ENCODE measurements around the gene PLCB3. TPM values are rescaled to one million over a fixed set of nuclear protein-coding genes. Genes with fewer than 3 reads are reported as not detected.
"Not testable (repeated sequence)": the region's sequence is repeated elsewhere in the genome, so short reads cannot be mapped to it uniquely, and the experiment has no call there.

PLCB3 gene
- total RNA-seq, 8 experiments from 2014 or later: 5.6 to 29.5 (median 9.8) TPM

DNA sequence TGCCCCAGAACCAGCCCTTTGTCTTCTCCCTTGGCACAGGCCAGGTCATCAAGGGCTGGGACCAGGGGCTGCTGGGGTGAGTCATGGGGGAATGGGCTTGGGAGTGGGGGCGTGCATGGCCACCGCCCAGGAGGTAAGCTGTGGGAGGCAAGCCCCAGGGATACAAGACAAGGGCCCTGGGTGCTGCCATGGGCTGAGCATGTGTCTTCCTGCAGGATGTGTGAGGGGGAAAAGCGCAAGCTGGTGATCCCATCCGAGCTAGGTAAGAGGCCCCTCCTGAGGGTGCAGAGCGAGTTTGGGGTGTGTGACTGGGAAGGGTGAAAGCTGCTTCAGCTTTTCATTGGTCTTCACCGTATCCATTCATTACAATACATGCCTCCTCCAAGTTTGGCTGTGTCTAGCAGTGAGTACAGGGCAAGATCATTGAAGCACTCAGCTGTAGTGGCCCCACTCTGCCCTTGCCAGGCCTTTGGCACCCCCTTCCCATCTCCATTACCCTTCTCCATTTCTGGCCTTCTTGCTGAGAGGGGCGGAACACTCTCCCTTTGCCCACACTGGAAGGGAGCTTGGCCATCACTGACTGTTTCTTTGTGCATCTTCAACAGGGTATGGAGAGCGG is 8.0 kb upstream of the PLCB3 start:
- 83 to 100% (median 100%) methylated on average over 1 to 2 of the region's 8 CpGs; no CpG with 5 or more reads in 7 of the 10 experiments for WGBS, 10 experiments
- peaks cover 16 to 22% of the 10 kb centered on the region in 2 donors for H3K4me1 ChIP-seq (replicated peaks in 1 of 2)
- in situ Hi-C loops (cut with MboI; ENCODE audit: low pct_unique_long_range_greater_than_20kb in 2 of 9, low sequenced_read_pairs in 9 of 9, unreplicated experiment in 9 of 9): no loop called here
- ATAC-seq (replicated peaks in 6 of 8): no peak
- H3K27ac ChIP-seq: no peak overlapping the region
- H3K4me3 ChIP-seq: peak overlapping the region in 1 of 5 donors; percentile 81

DNA sequence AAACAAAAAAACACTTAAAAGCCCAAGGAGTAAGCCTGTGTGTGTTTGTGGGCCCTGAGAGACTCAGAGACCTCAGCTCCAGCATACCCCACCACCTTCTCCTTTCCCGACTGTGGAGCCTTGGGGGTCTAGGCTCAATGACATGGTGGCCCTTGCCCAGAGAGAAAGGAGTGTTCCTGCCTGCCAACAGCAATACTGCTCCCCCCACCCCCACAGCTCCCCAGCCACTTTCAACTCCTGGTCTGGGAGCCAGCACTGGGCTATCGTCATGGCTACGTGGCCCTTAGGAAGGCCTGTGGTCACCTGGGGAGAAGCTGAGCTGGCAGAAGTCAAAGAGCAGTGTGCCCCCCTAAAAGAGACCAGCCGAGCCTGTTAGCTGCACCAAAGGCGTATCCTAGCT is 7.2 kb upstream of the PLCB3 start:
- H3K4me1 ChIP-seq (replicated peaks in 1 of 2): peaks cover 16 to 24% of the 10 kb centered on the region in 2 donors
- in situ Hi-C loops (cut with MboI; ENCODE audit: low pct_unique_long_range_greater_than_20kb in 2 of 9, low sequenced_read_pairs in 9 of 9, unreplicated experiment in 9 of 9): no loop called here
- H3K27ac ChIP-seq: no peak overlapping the region
- no peak overlapping the region for H3K4me3 ChIP-seq
- WGBS, 10 experiments: 33 to 90% (median 60%) methylated on average over 1 to 5 of the region's 5 CpGs; no CpG with 5 or more reads in 7 of the 10 experiments
- no peak for ATAC-seq (replicated peaks in 6 of 8)

DNA sequence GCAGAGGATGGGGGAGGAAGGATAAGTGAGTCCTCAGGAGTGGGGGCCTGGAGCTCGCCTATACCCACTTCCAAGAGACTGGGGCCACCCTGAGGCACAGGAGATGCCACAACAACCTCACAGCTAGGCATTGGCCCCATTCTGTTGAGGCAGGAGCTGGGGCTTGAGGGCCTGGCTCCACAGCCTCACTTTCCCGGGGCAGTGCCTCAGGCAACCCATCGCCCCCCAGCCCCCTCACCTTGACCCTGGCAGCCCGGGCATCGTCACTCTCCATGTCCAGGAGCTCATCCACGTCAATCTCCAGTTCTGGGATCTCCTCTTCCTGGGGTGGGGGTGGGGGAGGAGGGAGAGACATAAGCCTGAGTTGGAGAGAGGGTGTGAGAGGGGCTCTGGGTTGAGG is 6.4 kb upstream of the PLCB3 start:
- H3K27ac ChIP-seq: peak overlapping the region in 1 of 2 donors; percentile 91
- H3K4me3 ChIP-seq: peak overlapping the region in 4 of 5 donors; percentile 52 to 92 (median 79)

DNA sequence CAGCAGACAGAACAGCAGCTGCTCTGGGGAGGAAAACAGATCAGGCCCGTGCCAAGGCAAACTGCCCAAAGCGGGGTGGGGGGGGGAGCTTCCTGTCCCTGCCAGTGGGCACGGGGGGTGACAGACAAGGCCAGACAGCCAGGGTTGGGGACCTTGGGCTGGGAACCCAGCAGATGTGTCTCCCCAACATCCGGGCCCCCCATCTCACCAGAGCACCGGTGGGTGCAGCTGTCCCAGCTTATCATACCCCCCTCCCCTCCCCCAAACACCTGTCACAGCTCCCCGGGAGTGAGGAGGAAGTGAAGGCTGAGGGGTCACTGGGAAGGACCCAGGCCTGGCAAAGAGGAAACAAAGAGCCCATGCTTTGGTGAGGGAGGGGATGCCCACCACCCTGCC is 5.9 kb upstream of the PLCB3 start:
- no peak for ATAC-seq (replicated peaks in 6 of 8)
- H3K27ac ChIP-seq: peak overlapping the region; percentile 90 to 91
- H3K4me1 ChIP-seq (replicated peaks in 1 of 2): peaks cover 10 to 25% of the 10 kb centered on the region in 2 donors
- H3K4me3 ChIP-seq: peak overlapping the region; percentile 52 to 92 (median 77)
- in situ Hi-C loops (cut with MboI; ENCODE audit: low pct_unique_long_range_greater_than_20kb in 2 of 9, low sequenced_read_pairs in 9 of 9, unreplicated experiment in 9 of 9): no loop called here
- no CpG with 5 or more reads among the region's 6 CpGs for WGBS, 10 experiments

More for the DNA sequence above, 6.4 kb upstream of the PLCB3 start:
- no CpG with 5 or more reads among the region's 6 CpGs for WGBS, 10 experiments
- in situ Hi-C loops (cut with MboI; ENCODE audit: low pct_unique_long_range_greater_than_20kb in 2 of 9, low sequenced_read_pairs in 9 of 9, unreplicated experiment in 9 of 9): no loop called here
- peaks cover 13 to 26% of the 10 kb centered on the region in 2 donors for H3K4me1 ChIP-seq (replicated peaks in 1 of 2)
- no peak for ATAC-seq (replicated peaks in 6 of 8)

DNA sequence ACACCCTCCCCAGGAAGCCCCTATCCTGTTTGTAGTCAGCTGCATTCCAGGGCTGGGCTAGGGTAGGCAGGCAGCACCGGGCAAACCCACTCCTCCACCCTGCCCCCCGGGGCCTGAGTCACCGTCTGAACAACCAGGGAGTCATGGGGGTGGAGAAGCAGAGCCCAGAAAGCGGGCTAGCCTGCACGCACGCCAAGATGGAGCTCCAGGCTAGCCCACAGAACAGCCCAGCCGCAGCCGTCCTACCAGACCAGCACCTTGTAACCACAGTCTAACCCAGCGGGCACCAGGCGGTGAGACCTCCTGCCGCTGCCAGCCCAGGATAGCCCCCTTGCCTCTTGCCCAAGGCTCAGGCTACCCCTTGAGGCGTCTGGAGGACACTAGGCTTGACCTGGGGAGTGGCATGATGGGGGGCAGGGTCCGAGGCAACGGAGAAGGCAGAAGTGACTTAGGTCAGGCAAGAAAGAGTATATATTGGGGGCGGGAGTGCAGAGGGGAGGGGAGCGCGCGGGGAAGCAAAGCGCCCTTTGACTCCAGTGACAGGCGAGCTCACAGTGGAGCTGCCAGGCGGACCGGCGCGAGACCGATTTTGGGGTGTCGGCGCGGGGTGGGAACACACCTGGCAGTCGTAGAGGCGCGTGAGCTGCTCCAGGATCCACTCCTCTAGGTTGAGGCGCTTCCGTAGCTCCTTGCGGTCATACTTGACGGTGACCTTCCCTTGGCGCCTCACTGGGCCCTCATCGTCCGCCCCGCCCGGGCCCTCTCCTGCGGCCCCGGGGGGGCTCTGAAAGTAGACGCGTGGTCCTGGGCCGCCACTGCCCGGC is 5.3 kb upstream of the PLCB3 start:
- Histone ChIP-seq H3K4me3 (peak overlapping the region; percentile 52 to 92 (median 77)), H3K27ac (peak overlapping the region; percentile 90 to 91), H3K4me1 (replicated peaks in 1 of 2) (peaks cover 14 to 30% of the 10 kb centered on the region in 2 donors)
- in situ Hi-C loops (cut with MboI; ENCODE audit: low pct_unique_long_range_greater_than_20kb in 2 of 9, low sequenced_read_pairs in 9 of 9, unreplicated experiment in 9 of 9): no loop called here
- WGBS, 10 experiments: 0% methylated on average over 3 to 4 of the region's 46 CpGs; no CpG with 5 or more reads in 8 of the 10 experiments
- peak in 4 of 8 experiments; percentile 0 to 5 (median 2) for ATAC-seq (replicated peaks in 6 of 8)

DNA sequence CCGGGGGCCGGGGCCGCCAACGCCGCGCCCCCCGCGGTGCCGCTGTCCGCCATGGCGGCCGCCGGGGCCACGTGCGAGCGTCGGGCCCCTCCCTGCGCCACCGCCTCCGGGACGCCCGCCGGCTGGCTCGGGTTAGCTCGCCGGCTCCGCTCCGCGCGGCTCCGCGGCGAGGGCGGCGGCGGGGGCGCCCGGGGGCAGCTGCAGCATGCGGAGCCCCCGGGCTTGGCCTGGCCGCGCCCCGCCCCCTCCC is 4.8 kb upstream of the PLCB3 start:
- Histone ChIP-seq H3K27ac (peak overlapping the region; percentile 90 to 91), H3K4me1 (replicated peaks in 1 of 2) (peaks cover 14 to 30% of the 10 kb centered on the region in 2 donors), H3K4me3 (peak overlapping the region; percentile 52 to 92 (median 77))
- in situ Hi-C loops (cut with MboI; ENCODE audit: low pct_unique_long_range_greater_than_20kb in 2 of 9, low sequenced_read_pairs in 9 of 9, unreplicated experiment in 9 of 9): not testable (repeated sequence)
- WGBS, 10 experiments: no CpG with 5 or more reads among the region's 43 CpGs
- peak; percentile 5 to 25 (median 12) for ATAC-seq (replicated peaks in 6 of 8)

DNA sequence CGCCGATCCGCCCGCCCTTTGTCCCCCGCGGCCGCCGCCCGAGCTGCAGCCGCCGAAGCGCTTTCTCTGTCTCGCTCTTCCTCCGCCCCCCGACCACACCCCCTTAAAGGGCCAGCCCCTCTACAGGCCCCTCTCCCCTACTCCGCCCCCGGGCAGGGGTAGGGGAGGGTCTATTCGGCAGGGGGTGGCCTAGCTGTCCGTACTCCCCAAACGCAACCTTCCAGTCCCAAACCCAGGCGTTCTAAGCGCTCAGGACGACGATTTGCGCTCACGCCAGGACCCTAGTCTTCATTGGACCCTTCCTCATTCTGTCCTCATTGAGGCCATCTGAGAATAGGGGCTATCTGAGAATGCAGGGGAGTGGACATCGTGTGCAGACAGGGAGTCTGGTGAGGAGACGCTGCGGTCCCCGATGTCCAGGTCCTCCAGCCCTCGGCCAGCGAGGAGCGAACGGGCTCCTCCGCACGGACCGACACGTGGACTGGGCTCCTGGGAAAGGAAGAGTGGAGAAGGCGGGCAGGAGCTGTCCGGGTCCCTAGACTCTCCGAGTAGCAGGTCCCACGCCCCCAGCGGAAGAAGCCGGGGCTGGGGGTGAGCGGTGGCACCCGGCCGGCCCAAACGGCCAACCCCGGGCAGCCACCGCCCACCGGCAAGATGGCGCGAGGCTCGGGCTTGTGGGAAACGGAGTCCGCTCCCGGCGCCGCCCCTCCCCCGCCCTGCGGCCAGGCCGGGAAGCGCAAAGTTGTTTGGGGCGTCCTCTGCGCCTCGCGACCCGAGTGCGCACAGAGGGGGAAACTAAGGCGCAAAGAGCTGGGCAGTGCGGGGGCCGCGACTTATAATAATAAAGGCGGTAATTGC is 4.2 kb upstream of the PLCB3 start, which contains the start of gene PPP1R14B:
TSS of gene PPP1R14B (minus strand) at position 73 of the 858 bp plus-strand sequence. CDS start 270 bp downstream, outside the sequence.
- peak; percentile 42 to 74 (median 69) for ATAC-seq (replicated peaks in 6 of 8)
- H3K4me1 ChIP-seq (replicated peaks in 1 of 2): peaks cover 17 to 30% of the 10 kb centered on the region in 2 donors
- peak within 1 kb of the TSS; percentile 90 to 91 for H3K27ac ChIP-seq
- peak within 1 kb of the TSS; percentile 52 to 92 (median 77) for H3K4me3 ChIP-seq
- in situ Hi-C loops (cut with MboI; ENCODE audit: low pct_unique_long_range_greater_than_20kb in 2 of 9, low sequenced_read_pairs in 9 of 9, unreplicated experiment in 9 of 9): no loop called here
- WGBS, 10 experiments: 0 to 4% (median 0%) methylated on average over 2 to 9 of the region's 74 CpGs; no CpG with 5 or more reads in 7 of the 10 experiments

DNA sequence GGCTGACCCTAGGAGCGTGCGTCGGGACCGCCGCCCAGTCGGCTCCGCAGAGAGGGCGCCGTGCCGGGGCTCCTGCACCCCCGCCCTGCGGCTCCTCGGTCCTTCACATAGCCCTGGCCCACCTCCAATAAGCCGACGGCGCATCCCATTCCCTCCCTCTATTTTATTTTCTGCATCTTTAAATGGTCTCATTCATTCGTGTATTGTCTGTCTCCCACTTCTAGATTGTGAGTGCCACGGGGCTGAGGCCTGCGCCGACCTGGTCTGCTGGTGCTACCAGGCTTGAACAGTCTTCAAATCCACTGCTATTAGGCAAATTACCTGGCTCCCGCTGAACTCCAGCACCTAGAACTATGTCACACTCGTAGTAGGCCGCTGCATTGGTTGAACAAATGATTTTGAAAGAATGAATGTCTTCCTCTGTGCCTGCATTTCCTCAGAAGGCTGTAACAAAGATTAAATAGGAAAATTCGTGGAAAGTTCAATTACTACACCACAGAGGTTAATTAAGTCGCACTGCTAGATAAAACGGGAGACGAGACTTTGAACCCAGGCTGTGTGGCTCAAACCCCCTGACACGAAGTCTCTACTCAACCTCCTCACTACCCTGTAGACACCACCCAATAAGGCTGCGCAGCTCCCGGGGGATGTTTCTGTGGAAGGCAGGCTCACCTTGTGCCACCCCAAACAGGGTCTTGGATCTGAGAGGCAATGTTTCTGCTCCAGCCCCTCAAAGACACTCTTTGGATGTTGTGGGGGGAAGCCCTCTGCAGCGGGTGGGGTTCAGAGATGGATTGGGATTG is 3.4 kb upstream of the PLCB3 start:
- in situ Hi-C loops (cut with MboI; ENCODE audit: low pct_unique_long_range_greater_than_20kb in 2 of 9, low sequenced_read_pairs in 9 of 9, unreplicated experiment in 9 of 9): no loop called here
- Histone ChIP-seq H3K4me1 (replicated peaks in 1 of 2) (peaks cover 14 to 29% of the 10 kb centered on the region in 2 donors), H3K4me3 (peak overlapping the region; percentile 52 to 92 (median 77)), H3K27ac (no peak overlapping the region)
- ATAC-seq (replicated peaks in 6 of 8): peak; percentile 0 to 7 (median 2)
- WGBS, 10 experiments: 0 to 77% (median 63%) methylated on average over 2 to 21 of the region's 31 CpGs; no CpG with 5 or more reads in 1 of the 10 experiments

DNA sequence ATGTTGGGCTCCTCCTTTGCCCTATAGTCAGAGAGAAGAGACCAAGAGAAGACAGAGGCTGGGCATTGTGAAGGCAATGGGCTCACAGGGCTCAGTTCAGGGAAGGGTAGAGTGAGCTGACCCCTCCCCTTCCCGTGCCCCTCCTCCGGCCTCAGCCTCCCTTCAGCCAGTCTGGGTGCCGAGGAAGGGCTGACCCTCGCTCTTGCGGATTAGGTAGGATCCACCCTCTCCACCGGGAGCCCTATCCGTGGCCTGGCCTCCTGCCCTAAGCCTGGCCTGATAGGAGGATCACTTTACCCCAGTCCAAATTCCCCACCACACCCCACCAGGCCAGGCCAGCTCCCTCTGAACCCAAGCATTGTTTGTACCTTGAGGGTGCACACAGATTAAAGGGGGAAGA is 2.8 kb upstream of the PLCB3 start:
- in situ Hi-C loops (cut with MboI; ENCODE audit: low pct_unique_long_range_greater_than_20kb in 2 of 9, low sequenced_read_pairs in 9 of 9, unreplicated experiment in 9 of 9): no loop called here
- WGBS, 10 experiments: no CpG with 5 or more reads among the region's 7 CpGs

DNA sequence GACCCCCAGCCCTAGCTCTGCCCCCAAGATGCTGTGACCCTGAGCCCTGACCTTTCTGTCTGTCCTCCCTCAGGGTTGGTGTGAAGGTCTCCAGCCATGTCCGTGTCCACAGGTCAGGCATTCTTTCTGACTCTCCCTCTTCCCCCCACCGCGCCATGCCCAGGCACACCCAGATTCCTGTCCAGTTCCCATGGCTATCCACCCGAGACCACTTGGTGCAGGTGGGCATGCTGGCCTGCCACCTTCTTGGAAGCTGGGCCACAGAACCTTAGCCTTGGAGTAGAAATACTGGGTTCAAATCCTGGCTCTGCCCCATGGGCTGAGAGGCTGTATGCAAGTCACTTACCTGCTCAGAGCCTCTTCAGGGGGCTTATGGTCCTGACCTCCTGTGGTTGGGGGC is 2.3 kb upstream of the PLCB3 start:
- Histone ChIP-seq H3K4me3 (no peak overlapping the region), H3K4me1 (replicated peaks in 1 of 2) (peaks cover 14 to 29% of the 10 kb centered on the region in 2 donors), H3K27ac (no peak overlapping the region)
- WGBS, 10 experiments: 80 to 100% (median 98%) methylated on average over 1 to 3 of the region's 4 CpGs; no CpG with 5 or more reads in 6 of the 10 experiments
- in situ Hi-C loops (cut with MboI; ENCODE audit: low pct_unique_long_range_greater_than_20kb in 2 of 9, low sequenced_read_pairs in 9 of 9, unreplicated experiment in 9 of 9): no loop called here
- ATAC-seq (replicated peaks in 6 of 8): no peak

More for the DNA sequence above, 2.8 kb upstream of the PLCB3 start:
- Histone ChIP-seq H3K4me1 (replicated peaks in 1 of 2) (peaks cover 14 to 29% of the 10 kb centered on the region in 2 donors), H3K27ac (no peak overlapping the region), H3K4me3 (no peak overlapping the region)
- no peak for ATAC-seq (replicated peaks in 6 of 8)

DNA sequence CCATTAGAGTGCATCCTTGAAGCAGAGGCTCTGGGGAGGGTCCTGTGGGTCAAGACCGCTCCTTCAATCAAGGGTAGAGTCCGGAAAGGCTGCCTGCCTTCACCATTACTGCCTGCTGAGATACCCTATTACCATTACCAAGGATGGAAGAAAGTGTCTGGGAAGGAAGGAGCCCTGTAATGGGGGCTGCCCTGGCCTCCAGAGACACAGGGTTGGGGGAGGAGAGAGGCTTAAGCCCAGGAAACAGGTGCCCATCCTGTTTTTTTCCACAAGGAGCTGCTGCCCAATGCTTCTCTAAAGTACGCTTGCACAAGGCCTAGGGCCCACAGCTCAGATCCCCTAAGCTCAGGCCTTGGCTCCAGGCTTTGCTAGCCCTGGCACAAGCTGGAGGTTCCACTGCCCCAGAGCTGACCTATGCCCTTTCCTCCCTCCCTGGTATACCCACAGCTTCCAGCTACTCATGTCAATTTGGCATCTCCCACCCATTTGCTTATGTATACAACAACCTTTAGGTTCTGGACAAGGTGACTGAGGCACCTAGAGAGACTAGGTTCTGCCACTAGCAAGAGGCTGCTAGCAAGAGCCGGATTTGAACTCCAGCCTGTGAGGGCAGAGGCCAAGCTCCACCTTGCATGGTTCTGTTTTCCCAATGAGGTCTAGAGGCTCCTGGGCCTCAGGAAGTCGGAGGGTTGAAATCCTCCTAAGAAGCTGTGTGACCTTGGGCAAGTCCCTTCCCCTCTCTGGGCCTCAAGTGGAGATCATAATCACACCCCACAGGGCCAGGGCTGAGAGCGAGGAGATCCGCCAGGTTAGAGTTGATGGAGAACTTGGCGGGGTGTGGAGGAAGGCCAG is 1.5 kb upstream of the PLCB3 start:
- no peak overlapping the region for H3K4me3 ChIP-seq
- H3K4me1 ChIP-seq (replicated peaks in 1 of 2): peaks cover 14 to 29% of the 10 kb centered on the region in 2 donors
- 73 to 100% (median 92%) methylated on average over 1 to 7 of the region's 8 CpGs; no CpG with 5 or more reads in 6 of the 10 experiments for WGBS, 10 experiments
- no peak overlapping the region for H3K27ac ChIP-seq
- in situ Hi-C loops (cut with MboI; ENCODE audit: low pct_unique_long_range_greater_than_20kb in 2 of 9, low sequenced_read_pairs in 9 of 9, unreplicated experiment in 9 of 9): no loop called here
- no peak for ATAC-seq (replicated peaks in 6 of 8)
